Activated naive CD8-positive, alpha-beta T cell treated with anti-CD3 and anti-CD28 coated beads, Interleukin-2, amount 50 U/mL, for 16 hours (primary cell): ENCODE data around the gene CRY2.
"Not testable (repeated sequence)": the region's sequence is repeated elsewhere in the genome, so short reads cannot be mapped to it uniquely, and the experiment has no call there.

Source experiments
- DNase-seq: peaks from one replicate; pipeline ENCODE4 v3.0.0-alpha.2; 2020; ENCODE audit warnings: low read depth, low spot score

Gene CRY2

DNA sequence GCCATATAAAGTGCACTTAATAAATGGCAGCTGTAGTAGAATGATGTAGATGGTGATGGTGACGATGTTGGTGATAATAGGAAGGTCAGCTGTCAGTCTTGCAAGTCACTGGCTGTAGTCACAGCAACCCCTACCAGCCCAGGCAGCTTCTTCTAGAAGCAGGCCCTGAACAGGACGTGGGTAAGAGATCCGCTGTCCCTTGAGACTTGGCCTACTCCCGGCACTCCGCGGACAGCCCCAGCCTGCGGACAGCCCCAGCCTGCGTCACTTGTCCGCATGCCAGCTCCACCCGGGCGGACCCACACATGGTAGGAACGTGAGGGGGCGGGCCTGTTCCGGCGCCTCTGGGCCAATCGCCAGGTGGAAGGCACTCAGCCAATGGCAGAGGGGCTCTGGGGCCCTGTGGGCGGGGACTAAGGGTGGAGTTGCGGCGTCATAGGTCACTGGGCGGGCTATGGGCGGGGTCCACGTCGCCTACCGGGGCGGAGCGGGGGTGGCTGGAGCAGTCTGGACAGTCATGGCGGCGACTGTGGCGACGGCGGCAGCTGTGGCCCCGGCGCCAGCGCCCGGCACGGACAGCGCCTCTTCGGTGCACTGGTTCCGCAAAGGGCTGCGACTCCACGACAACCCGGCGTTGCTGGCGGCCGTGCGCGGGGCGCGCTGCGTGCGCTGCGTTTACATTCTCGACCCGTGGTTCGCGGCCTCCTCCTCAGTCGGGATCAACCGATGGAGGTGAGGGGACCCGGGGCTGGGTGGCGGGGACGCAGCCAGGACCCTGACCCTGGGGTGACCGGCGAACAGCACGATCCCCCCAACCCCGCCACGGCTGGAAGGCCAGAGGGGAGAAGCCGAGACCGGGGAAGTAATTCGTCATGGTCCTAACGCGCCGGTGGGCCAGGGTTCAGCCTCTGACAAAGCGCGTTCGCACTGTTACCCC lies at the start of gene CRY2:
Gene CRY2, plus strand, starts transcription at position 502 of the 937 bp plus-strand sequence. Its CDS starts 16 bp downstream, at position 518.
- peak; percentile 96 for DNase-seq

GRCh38 chr11:45798793-45799441 lies 48.4 kb upstream of the CRY2 start:
- no peak for DNase-seq

DNA sequence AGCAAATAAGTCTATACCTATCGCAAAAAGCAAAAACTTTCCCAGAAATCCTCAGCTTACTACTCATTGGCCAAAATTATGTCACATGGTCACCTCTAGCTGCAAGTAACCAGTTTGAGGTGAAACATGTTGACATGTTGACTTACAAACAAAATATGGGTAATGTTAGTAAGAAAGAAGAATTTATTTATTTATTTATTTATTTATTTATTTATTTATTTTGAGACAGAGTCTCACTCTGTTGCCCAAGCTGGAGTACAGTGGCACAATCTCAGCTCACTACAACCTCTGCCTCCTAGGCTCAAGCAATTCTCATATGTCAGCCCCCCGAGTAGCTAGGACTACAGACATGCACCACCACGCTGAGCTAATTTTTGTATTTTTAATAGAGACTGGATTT lies 47.7 kb upstream of the CRY2 start:
- DNase-seq = no peak

DNA sequence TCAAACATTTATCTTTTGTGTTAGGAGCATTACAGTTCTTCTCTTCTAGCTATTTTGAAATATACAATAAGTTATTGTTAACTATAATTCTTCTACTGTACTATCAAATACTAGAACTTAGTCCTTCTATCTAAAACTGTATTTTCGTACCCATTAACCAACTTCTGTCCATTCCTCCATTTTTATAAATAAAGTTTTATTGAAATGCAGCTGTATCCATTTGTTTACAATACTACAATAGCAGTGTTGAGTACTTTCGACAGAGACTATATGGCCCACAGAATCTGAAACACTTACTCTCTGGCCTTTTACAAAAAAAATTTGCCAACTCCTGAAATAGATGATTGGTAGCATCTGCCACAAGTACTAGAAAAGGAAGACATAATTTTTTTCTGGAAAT lies 47.0 kb upstream of the CRY2 start:
- no peak for DNase-seq

GRCh38 chr11:45801723-45802315 lies 45.5 kb upstream of the CRY2 start:
- no peak for DNase-seq

GRCh38 chr11:45802531-45803317 lies 44.6 kb upstream of the CRY2 start:
- DNase-seq = no peak

DNA sequence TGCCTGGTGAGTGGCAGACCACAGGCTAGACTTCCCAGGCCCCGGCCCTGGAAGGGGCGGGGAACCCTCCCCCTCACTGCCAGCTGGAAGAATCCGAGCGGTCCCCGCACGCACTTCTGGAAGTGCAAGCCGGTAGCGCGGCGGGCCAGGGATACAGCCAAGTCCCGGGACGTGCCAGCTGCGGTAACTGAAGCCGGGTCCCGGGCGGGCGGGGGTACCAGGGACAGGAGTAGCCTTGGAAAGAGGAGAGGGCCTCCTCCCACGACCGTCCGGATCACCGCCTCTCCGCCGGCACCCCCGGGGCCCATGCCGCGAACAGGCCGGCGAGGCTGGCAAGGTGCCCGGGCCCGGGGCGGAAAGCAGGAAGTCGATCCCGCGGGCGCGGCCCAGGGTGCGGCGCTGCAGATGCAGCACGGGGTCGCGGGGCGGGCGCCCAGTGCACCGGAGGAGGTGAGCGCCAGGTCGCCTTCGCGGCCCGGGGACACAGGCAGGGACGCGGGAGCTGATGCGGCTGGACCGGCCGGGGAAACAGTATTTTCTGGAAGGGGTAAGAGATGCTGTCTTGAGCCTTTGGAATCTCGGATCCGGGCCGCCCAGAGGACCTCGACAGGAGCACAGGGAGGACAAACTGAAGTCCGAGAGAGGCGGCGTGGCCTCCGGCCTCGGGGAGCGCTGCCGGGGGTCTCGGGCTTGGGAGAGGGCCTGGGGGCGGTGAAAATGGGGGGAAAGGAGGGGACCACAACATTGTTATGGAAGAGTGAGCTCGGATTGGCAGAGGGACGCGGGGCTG lies 43.1 kb upstream of the CRY2 start:
- peak; percentile 21 for DNase-seq

GRCh38 chr11:45804761-45805304 lies 42.4 kb upstream of the CRY2 start, which contains the start of gene SLC35C1:
SLC35C1 (plus strand) TSS chr11:45805149; CDS start chr11:45805802, 653 bp downstream.
- DNase-seq = peak; percentile 95

- DNase-seq = no peak
These were observed 41.8 kb upstream of the CRY2 start for GRCh38 chr11:45805305-45806071.

- no peak for DNase-seq
These were observed 41.0 kb upstream of the CRY2 start for GRCh38 chr11:45806072-45806933.

DNA sequence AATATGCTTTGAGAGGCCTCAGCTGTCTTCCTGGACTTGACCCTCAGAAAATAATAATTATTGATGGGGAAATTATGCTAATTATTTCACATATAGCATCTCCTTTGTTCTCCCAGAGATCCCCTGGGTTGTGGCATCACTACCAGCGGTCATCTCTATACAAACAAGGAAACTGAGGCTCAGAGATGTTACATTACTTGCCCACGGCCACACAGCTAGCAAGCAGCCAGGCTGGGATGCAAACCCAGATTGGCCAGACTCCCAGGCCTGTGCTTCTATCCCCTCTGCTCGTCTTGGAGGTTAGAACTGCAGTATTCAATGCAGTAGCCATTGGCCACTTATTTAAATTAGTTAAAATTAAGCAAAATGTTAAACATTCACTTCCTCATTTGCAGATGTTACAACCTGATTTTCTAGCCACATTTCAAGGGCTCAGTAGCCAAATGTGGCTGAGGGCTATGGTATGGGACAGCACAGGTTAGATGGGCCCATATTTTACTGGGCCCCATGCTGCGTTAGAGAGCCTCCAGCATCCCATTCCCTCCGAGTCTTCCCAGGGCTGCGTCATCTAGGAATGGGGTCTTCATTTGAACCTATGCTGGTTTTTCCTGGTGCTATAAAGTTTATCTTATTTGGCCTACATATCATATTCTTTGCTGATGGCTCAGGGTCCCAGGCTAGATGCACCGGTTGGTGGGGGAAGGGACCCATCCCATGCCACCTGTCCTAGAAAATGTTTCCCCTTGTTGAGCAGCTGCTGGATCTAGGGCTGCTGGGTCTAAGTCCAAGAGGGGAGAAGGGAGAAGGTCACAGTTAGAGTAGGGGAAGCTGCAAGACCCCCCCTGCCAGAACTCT lies 40.1 kb upstream of the CRY2 start:
- DNase-seq = no peak

DNA sequence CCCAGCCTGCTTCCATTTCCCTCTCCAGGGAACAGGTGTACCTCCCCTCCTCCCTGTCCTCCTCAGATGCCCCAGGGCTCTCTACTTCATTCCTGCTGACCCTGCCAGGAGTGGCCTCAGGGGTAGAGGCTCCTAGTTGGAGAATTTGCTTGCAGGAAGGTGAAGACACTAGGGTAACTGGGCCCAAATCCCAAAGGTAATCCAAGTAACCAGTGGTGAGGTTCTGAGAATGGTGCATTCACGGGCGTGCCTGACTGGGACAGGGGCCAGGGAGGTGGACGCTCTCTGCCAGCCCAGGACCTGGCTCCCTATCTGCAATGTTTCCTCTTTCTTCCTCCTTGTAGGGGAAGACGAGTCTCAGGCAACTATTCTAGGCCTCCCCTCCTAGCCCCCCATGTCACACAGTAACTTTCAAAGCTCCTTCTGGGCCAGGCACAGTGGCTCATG lies 39.5 kb upstream of the CRY2 start:
- DNase-seq = no peak

GRCh38 chr11:45808427-45808826 lies 38.8 kb upstream of the CRY2 start:
- not testable (repeated sequence) for DNase-seq

DNA sequence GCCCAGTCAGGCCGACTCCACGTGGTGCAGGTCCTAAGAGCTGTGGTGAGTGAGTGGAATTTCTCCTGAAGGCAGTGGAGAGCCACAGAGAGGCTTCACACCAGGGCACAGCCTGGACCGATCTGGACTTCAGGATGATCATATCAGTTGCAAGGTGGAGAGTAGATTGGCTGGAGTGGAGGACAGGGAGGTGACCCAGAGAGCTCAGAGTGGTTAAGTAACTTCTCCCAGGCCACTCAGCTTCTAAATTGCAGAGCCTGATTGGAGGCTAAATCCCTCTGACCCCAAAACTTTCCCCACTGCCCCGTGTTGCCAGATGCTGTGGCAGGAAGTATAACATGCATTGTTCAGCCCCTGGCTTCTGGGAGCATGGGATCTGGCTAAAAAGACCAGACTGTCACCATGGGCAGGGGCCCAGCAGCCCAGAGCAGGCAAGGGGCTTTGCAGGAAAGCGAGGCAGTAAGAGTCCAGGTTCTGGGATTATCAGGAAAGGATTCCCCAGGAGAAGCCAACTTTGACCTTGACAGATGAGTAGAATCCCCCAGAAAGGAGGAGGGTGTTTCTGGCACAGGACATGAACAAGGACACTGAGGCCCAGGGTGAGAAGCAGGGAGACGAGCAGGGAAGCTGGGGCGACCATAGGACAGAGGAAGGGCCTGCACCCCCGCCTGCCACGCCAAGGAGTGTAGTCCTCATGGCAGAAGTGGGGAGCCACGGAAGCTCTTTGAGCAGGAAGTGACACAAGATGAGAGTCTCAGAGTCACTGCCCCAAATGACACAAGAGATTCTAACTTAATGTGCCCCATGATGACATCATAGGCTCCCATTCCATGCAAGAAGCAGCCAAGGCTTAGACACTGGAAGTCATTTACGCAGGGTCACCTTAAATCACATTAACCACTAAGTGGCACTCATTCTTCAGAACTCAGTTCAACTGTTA lies 37.5 kb upstream of the CRY2 start:
- DNase-seq = no peak

DNA sequence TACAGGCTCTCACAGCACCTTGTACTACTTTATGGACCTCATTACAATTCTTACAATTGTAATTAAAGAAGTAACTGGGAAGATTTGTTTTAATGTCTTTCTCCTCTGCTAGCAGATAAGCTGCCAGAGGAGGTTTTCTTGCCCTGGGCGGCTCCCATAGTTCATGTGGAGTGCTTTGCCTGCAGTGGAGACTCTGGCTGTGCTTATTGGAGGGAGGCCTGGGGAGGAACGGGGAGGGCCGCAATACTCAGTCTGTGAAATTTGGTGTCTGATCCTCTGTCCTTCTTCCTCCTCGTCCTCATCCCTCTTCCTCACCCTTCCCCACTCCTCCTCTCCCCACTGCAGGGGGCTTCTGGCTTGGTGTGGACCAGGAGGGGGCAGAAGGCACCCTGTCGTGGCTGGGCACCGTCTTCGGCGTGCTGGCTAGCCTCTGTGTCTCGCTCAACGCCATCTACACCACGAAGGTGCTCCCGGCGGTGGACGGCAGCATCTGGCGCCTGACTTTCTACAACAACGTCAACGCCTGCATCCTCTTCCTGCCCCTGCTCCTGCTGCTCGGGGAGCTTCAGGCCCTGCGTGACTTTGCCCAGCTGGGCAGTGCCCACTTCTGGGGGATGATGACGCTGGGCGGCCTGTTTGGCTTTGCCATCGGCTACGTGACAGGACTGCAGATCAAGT lies 36.7 kb upstream of the CRY2 start:
- DNase-seq = no peak

DNA sequence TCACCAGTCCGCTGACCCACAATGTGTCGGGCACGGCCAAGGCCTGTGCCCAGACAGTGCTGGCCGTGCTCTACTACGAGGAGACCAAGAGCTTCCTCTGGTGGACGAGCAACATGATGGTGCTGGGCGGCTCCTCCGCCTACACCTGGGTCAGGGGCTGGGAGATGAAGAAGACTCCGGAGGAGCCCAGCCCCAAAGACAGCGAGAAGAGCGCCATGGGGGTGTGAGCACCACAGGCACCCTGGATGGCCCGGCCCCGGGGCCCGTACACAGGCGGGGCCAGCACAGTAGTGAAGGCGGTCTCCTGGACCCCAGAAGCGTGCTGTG lies 36.2 kb upstream of the CRY2 start:
- DNase-seq = no peak
